Mesenteric fat pad (tissue), 1 donor: ENCODE measurements around the gene FXYD2. TPM values are rescaled to one million over a fixed set of nuclear protein-coding genes. Genes with fewer than 3 reads are reported as not detected.

Experiments used
- DNase-seq: peaks from one replicate; pipeline ENCODE4 v3.0.0-alpha.2; 2020; ENCODE audit warnings: low spot score
- total RNA-seq: library from RNA; stranded (reverse); fragmentation: NEBNext Ultra II Directional; extraction: Animal tissue kit (Norgen Biotek cat#: 25700); gene quantifications from one replicate; pipeline ENCODE4 v1.2.1, GENCODE V29; 2021
- donor health status: DM: yes; HTN: yes; CAD: no.

FXYD2 gene
- total RNA-seq, 1 donor from 2014 or later, result 3.2 TPM

DNA sequence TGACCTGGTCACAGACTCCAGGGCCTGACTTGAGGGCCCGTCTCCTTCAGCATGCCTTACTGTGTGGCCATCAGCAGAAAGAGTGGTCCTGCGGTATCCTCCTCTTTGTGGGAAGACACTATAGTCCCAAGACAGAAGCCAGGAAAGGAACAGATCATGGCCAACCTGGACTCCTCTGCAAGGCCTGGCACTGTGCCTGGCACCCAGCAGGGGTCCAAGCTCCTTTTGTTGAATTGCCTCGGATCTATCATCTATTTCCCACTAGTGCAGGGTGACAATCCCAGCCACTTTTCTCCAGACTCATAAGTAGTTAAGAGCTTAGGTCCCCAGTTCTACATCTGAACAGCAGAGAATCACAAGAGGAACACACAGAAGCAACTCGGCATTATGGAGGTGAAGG is 54.5 kb downstream of the FXYD2 start:
- DNase-seq, result no peak

Other genes with a start within 250 kb of the FXYD2 start
- 0.45 TPM for gene DSCAML1, start 27.5 kb downstream of the FXYD2 start, total RNA-seq
- gene FXYD6, start 51.9 kb upstream of the FXYD2 start, total RNA-seq, result 21.5 TPM
- 0.39 TPM for gene TMPRSS13, start 104.7 kb upstream of the FXYD2 start, total RNA-seq
- 32.1 TPM for gene IL10RA, start 161.7 kb upstream of the FXYD2 start, total RNA-seq